Activated CD8-positive, alpha-beta T cell treated with anti-CD3 and anti-CD28 coated beads, Interleukin-2, amount 10 ng/mL, durations not matched to agents 7 days and 5 days (primary cell): ENCODE results near the gene HMSD. TPM values are rescaled to one million over a fixed set of nuclear protein-coding genes. Genes with fewer than 3 reads are reported as not detected.
"Not testable (repeated sequence)": the region's sequence is repeated elsewhere in the genome, so short reads cannot be mapped to it uniquely, and the experiment has no call there.

Experiments used
- ATAC-seq: fragments of 150-1000 bp; cut with Tn5 transposase; one replicate; pipeline ENCODE4 v1.10.0; 2021; ENCODE audit warnings: moderate library complexity
- CTCF ChIA-PET: fragments of 350-600 bp; sonication (Branson Sonifier 250); formaldehyde crosslinking; loops from one replicate; lab custom pipeline; 2021; ENCODE audit warnings: antibody characterized with exemption; lab: Charles Lee
- POLR2A ChIA-PET: fragments of 350-600 bp; sonication (Branson Sonifier 250); formaldehyde crosslinking; loops from one replicate; lab custom pipeline; 2021; ENCODE audit warnings: antibody characterized with exemption; lab: Charles Lee
- DNase-seq: peaks from one replicate; pipeline ENCODE4 v3.0.0-alpha.2; 2020
- H3K27ac Mint-ChIP-seq: one replicate; pipeline ENCODE4 v1.8.0; 2021; ENCODE audit warnings: mild to moderate bottlenecking, mixed read lengths
- H3K27me3 Mint-ChIP-seq: one replicate; pipeline ENCODE4 v1.8.0; 2021; ENCODE audit warnings: low read depth, mixed read lengths
- H3K36me3 Mint-ChIP-seq: one replicate; pipeline ENCODE4 v1.8.0; 2021; ENCODE audit warnings: low read depth, mixed read lengths
- H3K4me1 Mint-ChIP-seq: one replicate; pipeline ENCODE4 v1.8.0; 2021; ENCODE audit warnings: low read depth, mixed read lengths
- H3K4me3 Mint-ChIP-seq: one replicate; pipeline ENCODE4 v1.8.0; 2021; ENCODE audit warnings: mild to moderate bottlenecking, mixed read lengths
- H3K9me3 Mint-ChIP-seq: one replicate; pipeline ENCODE4 v1.8.0; 2022; ENCODE audit warnings: mixed read lengths; ENCODE audit not compliant: insufficient read depth
- total RNA-seq, 2 experiments: library from RNA; stranded (reverse); gene quantifications; one replicate each; pipeline ENCODE4 v1.2.3, GENCODE V29; 2021

The HMSD gene
- total RNA-seq, 2 experiments from 2014 or later, result 0.26 TPM; not detected in 1

- ATAC-seq, POLR2A ChIA-PET, DNase-seq, H3K4me1 Mint-ChIP-seq, H3K4me3 Mint-ChIP-seq, CTCF ChIA-PET, H3K27ac Mint-ChIP-seq, H3K36me3 Mint-ChIP-seq, H3K9me3 Mint-ChIP-seq: not testable (repeated sequence)
- peaks cover 34% of the 10 kb centered on the region for H3K27me3 Mint-ChIP-seq
These were observed 19.7 kb upstream of the HMSD start for GRCh38 chr18:63929369-63929768.

GRCh38 chr18:63930773-63931354, 18.2 kb upstream of the HMSD start:
- Mint-ChIP-seq H3K36me3 (no peaks in the 10 kb centered on the region), H3K4me1 (no peaks in the 10 kb centered on the region), H3K27ac (no peak overlapping the region), H3K4me3 (no peak overlapping the region), H3K27me3 (peaks cover 37% of the 10 kb centered on the region), H3K9me3 (no peaks in the 10 kb centered on the region)
- no peak for DNase-seq
- ATAC-seq, result no peak
- ChIA-PET CTCF (no interaction called here), POLR2A (no interaction called here)

GRCh38 chr18:63936156-63936931, 12.8 kb upstream of the HMSD start:
- DNase-seq (peak; percentile 72), ATAC-seq (peak; percentile 95)
- CTCF ChIA-PET, result interaction anchor here (0.6 to 4.1 kb wide), 26 partner anchors 12 to 430 kb away, joined by 3 to 28 read pairs (median 4); partner anchors contain the start of gene HMSD
- H3K4me3 Mint-ChIP-seq, result peak overlapping the region; percentile 56
- POLR2A ChIA-PET, result no interaction called here
- H3K9me3 Mint-ChIP-seq, result no peaks in the 10 kb centered on the region
- peaks cover 21% of the 10 kb centered on the region for H3K27me3 Mint-ChIP-seq
- H3K4me1 Mint-ChIP-seq, result peaks cover 5% of the 10 kb centered on the region
- H3K27ac Mint-ChIP-seq, result no peak overlapping the region
- H3K36me3 Mint-ChIP-seq, result no peaks in the 10 kb centered on the region

GRCh38 chr18:63936932-63937393, 12.1 kb upstream of the HMSD start:
- Mint-ChIP-seq H3K4me3 (no peak overlapping the region), H3K36me3 (no peaks in the 10 kb centered on the region), H3K9me3 (no peaks in the 10 kb centered on the region), H3K27me3 (peaks cover 23% of the 10 kb centered on the region), H3K4me1 (peaks cover 5% of the 10 kb centered on the region), H3K27ac (no peak overlapping the region)
- POLR2A ChIA-PET, result no interaction called here
- CTCF ChIA-PET, result interaction anchor here (0.6 to 4.1 kb wide), 16 partner anchors 12 to 431 kb away, joined by 3 to 28 read pairs (median 4); partner anchors contain the start of gene HMSD
- ATAC-seq (no peak), DNase-seq (no peak)

GRCh38 chr18:63940008-63940407, 9.1 kb upstream of the HMSD start:
- Mint-ChIP-seq H3K9me3 (no peaks in the 10 kb centered on the region), H3K36me3 (no peaks in the 10 kb centered on the region), H3K4me3 (no peak overlapping the region), H3K4me1 (peaks cover 5% of the 10 kb centered on the region), H3K27me3 (peaks cover 30% of the 10 kb centered on the region), H3K27ac (no peak overlapping the region)
- ChIA-PET CTCF (interaction anchor here (4.1 kb wide), 1 partner anchor 23 kb away, joined by 28 read pairs; no protein-coding TSS in a partner anchor), POLR2A (no interaction called here)
- no peak for ATAC-seq
- DNase-seq, result no peak

- DNase-seq, POLR2A ChIA-PET, H3K9me3 Mint-ChIP-seq, ATAC-seq, CTCF ChIA-PET, H3K36me3 Mint-ChIP-seq, H3K4me3 Mint-ChIP-seq, H3K27ac Mint-ChIP-seq, H3K4me1 Mint-ChIP-seq: not testable (repeated sequence)
- H3K27me3 Mint-ChIP-seq, result peaks cover 29% of the 10 kb centered on the region
These were observed 8.5 kb upstream of the HMSD start for GRCh38 chr18:63940543-63941050.

- no peaks in the 10 kb centered on the region for H3K36me3 Mint-ChIP-seq
These were observed 1.9 kb upstream of the HMSD start for GRCh38 chr18:63947051-63947790.

GRCh38 chr18:63951302-63951705, 2.2 kb downstream of the HMSD start:
- ATAC-seq, result no peak
- ChIA-PET CTCF (interaction anchor here (1.3 kb wide), 2 partner anchors 9 to 15 kb away, joined by 3 to 5 read pairs; no protein-coding TSS in a partner anchor), POLR2A (no interaction called here)
- H3K27ac Mint-ChIP-seq, result no peak overlapping the region
- peaks cover 26% of the 10 kb centered on the region for H3K4me1 Mint-ChIP-seq
- DNase-seq, result no peak
- no peaks in the 10 kb centered on the region for H3K36me3 Mint-ChIP-seq
- peaks cover 14% of the 10 kb centered on the region for H3K27me3 Mint-ChIP-seq
- no peaks in the 10 kb centered on the region for H3K9me3 Mint-ChIP-seq
- H3K4me3 Mint-ChIP-seq, result no peak overlapping the region

More at GRCh38 chr18:63947051-63947790, 1.9 kb upstream of the HMSD start:
- H3K27ac Mint-ChIP-seq, result no peak overlapping the region
- H3K27me3 Mint-ChIP-seq, result peaks cover 38% of the 10 kb centered on the region
- peaks cover 26% of the 10 kb centered on the region for H3K4me1 Mint-ChIP-seq
- no peaks in the 10 kb centered on the region for H3K9me3 Mint-ChIP-seq
- ChIA-PET POLR2A (no interaction called here), CTCF (no interaction called here)
- ATAC-seq (no peak), DNase-seq (no peak)
- H3K4me3 Mint-ChIP-seq, result no peak overlapping the region

- H3K27me3 Mint-ChIP-seq, result peaks cover 14% of the 10 kb centered on the region
- no peak overlapping the region for H3K4me3 Mint-ChIP-seq
- peaks cover 17% of the 10 kb centered on the region for H3K4me1 Mint-ChIP-seq
- no peaks in the 10 kb centered on the region for H3K36me3 Mint-ChIP-seq
- H3K9me3 Mint-ChIP-seq, result no peaks in the 10 kb centered on the region
- no peak overlapping the region for H3K27ac Mint-ChIP-seq
- ATAC-seq, result no peak
- POLR2A ChIA-PET, result no interaction called here
- DNase-seq, result no peak
- CTCF ChIA-PET, result interaction anchor here (0.9 to 3.2 kb wide), 3 partner anchors 10 to 18 kb away, joined by 3 to 27 read pairs (median 4); no protein-coding TSS in a partner anchor
These were observed 4.7 kb downstream of the HMSD start for GRCh38 chr18:63953811-63954210.

- H3K9me3 Mint-ChIP-seq, result no peaks in the 10 kb centered on the region
- no peaks in the 10 kb centered on the region for H3K4me1 Mint-ChIP-seq
- no peak for ATAC-seq
- DNase-seq, result no peak
- H3K27me3 Mint-ChIP-seq, result peaks cover 24% of the 10 kb centered on the region
- CTCF ChIA-PET, result no interaction called here
- H3K27ac Mint-ChIP-seq, result no peak overlapping the region
- H3K4me3 Mint-ChIP-seq, result no peak overlapping the region
- POLR2A ChIA-PET, result no interaction called here
- H3K36me3 Mint-ChIP-seq, result no peaks in the 10 kb centered on the region
These were observed 7.7 kb downstream of the HMSD start for GRCh38 chr18:63956755-63957154.

- no peak for ATAC-seq
- ChIA-PET POLR2A (no interaction called here), CTCF (interaction anchor here (1.1 to 2.5 kb wide), 2 partner anchors 10 to 15 kb away, joined by 3 to 8 read pairs; no protein-coding TSS in a partner anchor)
- no peaks in the 10 kb centered on the region for H3K4me1 Mint-ChIP-seq
- H3K4me3 Mint-ChIP-seq, result no peak overlapping the region
- peaks cover 29% of the 10 kb centered on the region for H3K27me3 Mint-ChIP-seq
- H3K27ac Mint-ChIP-seq, result no peak overlapping the region
- DNase-seq, result no peak
- no peaks in the 10 kb centered on the region for H3K36me3 Mint-ChIP-seq
- H3K9me3 Mint-ChIP-seq, result no peaks in the 10 kb centered on the region
These were observed 11.8 kb downstream of the HMSD start for GRCh38 chr18:63960891-63961290.
